NK-92 (cell line): ENCODE measurements around the gene NUAK1.

Source experiments
- DNase-seq: peaks from one replicate; lab custom pipeline; 2025; ENCODE audit not compliant: unreplicated experiment; lab: John Stamatoyannopoulos, UW

The NUAK1 gene

DNA sequence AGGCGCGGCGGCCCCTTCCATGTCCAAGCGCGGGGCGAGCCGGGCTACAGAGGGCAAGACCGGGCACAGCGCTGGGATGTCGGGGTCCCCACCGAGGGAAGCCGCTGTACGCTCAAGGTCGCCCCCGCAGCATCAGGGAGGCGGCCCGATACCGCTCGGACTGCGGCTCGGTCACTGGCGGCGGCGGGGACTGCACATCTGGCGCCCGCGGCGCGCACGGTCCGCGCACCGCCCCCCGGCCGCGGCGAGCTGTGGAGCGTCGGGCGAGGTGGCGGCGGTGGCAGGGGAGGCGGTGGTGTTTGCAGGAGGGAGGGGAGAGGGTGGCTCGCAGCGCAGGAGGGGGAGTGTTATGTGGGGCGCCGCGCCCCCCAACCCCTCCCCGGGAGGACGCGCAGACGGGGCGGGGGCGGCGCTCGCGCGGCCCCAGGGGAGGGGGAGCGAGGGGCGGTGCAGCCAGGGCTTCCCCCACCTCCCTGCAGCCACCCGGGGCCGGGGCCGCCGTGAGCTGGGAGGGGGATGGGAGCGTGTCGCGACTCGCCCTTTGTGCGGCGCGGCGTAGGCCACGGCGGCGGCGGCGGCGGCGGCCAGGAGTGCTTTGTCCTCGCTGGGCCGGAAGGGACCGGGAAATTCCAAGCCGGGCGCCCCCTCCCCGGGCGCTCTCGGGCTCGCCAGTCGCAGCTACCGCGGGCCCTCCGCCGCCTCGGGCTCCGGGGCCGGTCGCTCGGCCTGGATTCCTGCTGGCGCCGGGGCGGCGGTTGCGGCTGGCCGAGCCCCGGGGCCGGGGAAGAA lies at the start of gene NUAK1:
Gene NUAK1, minus strand, starts transcription at position 322 of the 789 bp plus-strand sequence. Its CDS starts 301 bp downstream, at position 21.
- DNase-seq, result no peak

DNA sequence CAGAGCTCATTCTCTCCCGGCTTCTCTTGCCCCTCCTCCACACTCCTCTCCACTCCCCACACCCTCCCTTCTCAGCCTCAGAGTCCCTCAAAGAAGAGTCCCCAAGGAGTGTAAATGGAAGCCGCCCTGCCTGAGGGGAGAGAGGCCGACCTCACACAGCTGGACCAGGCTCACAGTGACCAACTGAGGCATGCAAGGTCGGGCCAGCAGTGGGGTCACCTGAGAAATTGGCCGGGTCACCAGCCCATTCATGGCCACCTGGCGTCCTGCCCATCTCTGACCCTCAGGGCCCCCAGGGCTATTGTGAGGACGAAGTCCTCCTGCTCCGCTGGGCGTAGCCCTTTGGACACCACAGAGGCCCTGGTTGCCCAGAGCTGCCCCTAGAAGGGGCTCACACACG lies 49.5 kb upstream of the NUAK1 start:
- no peak for DNase-seq

DNA sequence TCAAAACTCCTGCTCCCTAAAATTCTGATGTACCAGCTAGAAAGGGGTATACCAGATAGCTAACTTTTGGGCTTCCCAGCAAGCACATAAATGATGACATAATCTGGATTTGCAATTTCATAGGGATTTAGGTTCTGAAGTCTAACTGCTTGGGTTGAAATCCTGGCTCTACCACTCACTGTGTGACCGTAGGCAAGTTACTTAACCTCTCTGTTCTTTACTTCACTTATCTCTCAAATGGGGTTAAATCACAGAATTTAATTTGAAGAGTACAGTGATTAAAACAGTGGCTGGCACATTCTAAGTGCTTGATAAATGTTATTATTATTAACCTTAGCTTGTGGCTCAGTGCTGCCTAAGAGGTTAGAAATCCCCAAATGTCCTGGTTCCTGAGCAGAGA lies 49.1 kb upstream of the NUAK1 start:
- DNase-seq, result no peak

DNA sequence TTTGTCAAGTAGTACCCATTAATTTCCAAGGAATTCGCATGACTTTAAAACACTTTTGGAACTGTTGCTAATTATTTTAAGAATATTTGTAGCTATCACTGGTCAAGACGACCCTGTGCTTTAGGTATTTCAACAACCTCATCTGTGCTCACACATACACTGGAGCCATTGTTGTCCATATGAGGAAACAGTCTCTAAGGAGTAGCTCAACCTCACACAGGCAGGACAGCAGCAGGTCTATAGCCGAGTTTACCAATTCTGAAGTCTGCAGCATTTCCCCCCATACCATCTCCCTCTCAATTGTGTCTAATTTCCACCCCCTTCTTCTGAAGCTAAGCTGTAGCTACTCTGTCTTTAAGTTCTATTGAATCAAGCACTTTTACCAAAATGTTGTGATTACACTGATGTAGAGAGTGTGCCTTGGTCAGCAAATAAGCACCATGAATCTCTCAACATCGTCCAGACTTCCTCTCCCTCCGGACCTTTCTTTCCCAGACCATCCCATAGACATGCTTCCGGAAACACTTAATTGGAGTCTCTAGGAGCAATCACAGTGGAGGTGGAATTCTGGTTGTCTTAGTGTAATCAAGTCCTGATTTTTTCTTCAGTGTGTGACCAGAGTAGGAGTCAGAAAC lies 48.5 kb upstream of the NUAK1 start:
- no peak for DNase-seq

DNA sequence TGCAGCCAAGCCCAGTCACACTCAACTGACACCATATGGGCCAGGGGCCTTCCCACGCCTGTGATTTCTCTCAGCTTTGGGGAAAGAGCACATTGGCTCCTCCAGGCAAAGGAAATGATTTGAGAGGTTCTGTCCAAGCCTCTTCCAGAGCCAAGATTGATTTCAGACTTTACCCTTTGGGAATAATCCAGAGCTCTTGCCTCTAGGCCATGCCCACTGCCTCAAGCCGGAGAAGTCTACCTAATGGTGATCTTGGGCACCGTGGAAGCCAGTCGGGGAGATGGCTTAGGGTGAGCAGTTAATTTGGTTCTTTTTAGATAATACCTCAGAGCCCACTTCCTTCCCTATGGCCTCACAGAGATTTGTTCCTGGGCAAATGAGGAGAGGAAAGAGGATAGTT lies 45.0 kb upstream of the NUAK1 start:
- no peak for DNase-seq

DNA sequence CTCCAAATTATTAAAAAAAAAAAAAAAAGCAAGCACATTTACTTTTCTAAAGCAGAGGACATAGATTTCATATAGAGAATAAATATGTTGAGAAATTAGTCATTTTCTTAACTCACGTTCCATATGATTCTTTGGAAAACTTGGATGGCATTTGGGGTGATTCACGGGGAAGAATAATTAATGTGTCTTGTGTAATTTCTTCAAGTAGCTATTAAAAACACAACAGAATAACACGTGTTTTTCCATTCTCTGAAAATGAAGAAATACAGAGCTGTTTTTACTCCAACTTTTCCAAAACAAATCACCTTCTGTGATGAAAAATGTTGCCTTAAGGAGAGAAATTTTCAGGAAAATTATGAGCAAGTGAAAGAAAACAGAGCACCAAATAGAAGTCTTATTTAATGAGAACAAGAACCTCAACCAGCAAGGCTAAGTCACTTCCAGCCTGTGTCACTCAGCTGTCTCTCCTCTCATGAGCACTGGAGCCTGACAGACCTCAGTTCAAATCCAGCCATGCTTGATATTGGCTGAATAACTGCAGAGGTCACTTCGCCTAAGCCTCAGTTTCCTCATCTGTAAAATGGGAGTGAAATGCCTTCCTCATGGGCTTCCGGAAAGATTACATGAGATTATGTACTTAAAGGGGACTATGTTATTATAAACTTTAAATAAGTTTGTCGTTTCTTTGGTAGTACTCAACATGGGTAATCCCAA lies 42.8 kb upstream of the NUAK1 start:
- no peak for DNase-seq

DNA sequence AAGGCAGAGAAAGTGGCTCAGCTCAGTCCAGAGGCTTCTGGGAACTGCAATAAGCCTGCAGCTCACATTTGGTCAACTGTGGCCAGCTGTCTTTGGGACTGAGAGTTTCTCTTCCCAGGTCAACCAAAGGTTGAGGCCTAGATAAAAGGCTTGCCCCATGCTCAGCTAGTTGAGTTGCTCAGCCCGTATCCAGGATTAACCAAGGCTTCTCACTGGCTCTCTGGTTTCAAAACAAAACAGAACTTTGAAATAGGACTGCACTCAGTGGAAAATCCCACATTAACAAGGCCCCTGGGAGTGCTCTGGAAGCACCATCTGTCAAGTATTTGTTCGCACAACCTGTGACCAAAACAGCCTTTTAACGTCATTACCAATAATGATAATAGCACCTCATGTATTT lies 40.3 kb upstream of the NUAK1 start:
- DNase-seq, result no peak

DNA sequence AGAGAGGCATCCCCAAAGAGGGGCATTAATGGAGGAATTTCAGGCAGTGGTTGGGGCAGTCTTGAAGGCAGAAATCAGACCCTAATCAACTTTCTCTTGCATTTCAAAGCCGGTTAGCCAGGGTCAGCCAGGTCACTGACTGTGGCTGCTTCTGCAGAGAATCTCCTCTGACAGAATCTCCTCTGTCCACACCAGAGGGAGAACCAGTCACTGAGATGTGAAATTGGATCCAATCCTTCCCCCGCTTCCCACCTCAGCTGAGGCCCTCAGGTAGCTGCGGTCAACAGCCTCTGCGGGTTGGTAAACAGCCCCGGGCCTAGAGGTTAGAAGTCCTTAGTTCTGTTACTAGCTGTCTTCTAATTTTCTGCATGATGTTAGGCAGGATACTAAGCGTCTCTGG lies 39.8 kb upstream of the NUAK1 start:
- DNase-seq, result no peak

DNA sequence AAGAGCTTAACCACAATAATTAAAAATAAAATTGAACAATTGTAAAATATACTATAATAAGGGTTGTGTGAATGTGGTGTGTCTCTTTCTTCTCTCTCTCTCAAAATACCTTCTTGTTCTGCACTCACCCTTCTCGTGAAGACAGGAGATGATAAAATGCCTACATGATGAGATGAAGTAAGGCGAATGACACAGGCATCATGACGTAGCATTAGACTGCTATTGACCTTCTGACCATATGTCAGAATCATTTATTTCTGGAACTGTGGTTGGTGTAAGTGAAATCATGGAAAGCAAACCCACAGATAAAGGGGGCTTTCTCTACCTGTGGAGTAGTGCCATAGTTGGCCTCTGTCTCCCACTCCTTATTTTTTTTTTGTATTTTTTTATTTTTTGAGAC lies 37.8 kb upstream of the NUAK1 start:
- DNase-seq, result no peak

DNA sequence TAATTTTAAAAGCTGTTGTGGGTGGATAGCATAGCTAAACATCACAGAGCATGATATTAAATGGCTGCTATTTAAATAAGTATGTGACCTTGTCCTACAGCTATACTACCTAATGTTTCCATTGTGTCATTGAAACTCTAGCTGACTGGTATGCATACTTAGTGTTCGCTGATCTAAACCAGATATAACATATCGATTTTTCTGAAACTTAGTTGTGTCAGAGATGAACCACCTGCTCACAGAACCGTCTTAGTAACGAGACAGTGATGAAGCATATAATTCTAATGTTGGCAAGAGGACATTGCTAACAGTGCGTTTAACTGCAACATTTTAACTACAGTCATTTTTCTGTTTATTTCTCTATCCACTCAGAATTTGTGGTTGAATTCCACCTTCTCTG lies 36.1 kb upstream of the NUAK1 start:
- DNase-seq, result no peak

DNA sequence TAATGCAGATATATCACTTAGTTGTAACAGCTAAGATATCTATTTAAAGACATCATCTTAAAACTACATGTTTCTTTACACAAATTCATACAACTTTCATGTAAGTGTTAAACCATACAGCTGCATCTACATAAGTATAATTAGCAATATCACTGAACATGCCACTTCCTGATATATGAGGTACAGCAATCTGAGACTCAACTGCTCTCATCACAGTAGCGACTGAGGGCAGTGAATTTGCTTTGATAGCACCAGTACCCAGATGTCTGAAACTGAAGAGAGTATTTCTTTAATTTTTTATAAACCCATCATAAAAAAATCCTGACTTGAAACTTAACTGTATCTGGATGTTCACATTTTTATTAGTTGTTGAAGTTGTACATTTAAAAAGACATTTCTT lies 34.7 kb upstream of the NUAK1 start:
- no peak for DNase-seq

DNA sequence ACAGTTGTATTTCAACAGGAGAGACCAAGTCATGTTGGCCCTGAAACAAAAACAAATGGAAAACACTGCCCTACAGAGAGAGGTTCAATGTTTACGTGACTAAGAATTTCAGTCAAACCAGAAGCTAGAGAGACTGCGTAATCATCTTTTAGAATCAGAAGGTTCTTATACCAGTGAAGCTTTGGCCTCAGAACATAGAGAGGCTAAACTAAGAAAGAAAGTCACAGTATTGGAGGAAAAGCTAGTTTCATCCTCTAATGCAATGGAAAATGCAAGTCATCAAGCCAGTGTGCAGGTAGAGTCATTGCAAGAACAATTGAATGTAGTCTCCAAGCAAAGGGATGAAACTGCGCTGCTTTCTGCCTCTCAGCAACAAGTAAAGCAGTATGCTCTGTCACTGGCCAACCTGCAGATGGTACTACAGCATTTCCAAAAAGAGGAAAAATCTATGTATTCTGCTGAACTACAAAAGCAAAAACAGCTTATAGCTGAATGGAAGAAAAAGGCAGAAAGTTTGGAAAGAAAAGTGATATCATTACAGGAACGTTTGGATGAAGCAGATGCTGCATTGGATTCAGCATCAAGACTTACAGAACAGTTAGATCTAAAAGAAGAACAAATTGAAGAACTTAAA lies 32.5 kb upstream of the NUAK1 start:
- DNase-seq, result no peak

DNA sequence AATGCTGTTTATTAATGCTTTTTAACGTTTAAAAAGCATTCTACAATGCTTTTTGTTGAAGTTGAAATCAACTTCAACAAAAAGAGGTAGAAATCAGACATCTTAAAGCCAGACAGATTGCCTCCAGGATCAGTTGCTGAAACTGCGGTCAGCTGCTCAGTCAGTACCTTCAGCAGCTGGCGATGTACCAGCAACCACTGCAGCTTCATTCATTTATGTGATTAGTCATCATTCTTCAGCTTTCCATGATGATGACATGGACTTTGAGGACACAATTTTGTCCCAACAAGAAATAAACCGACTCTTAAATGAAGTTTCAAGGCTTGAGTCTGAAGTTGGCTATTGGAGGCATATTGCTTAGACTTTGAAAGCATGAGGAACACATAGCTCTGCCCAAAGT lies 31.5 kb upstream of the NUAK1 start:
- DNase-seq, result no peak

DNA sequence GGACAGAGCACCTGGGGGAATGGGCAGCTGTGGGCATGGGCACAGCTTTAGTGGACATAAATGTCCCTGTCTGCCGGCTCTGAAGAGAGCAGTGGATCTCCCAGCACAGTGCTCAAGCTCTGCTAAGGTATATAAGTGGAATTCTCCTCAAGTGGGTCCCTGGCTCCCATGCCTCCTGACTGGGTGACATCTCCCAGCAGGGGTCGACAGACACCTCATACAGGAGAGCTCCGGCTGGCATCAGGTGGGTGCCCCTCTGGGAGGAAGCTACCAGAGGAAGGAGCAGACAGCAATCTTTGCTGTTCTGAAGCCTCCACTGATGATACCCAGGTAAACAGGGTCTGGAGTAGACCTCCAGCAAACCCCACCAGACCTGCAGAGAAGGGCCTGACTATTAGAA lies 25.0 kb upstream of the NUAK1 start:
- DNase-seq, result no peak

DNA sequence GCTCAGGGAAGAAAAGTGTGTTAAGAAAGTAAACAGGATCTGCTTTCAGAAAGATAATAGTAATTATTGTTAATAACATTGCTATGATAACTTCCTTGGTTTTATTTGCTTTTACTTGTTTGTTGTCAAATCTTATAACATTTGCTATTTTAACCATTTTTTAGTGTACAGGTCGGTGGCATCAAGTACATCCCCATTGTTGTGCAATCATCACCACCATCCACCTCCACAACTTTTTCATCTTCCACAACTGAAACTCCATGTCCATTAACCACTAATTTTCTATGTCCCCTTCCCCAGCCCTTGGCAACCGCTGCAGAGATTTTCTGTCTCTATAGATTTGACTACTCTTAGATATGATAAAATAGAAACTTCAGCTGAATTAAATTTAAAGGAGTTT lies 22.7 kb upstream of the NUAK1 start:
- DNase-seq, result no peak

DNA sequence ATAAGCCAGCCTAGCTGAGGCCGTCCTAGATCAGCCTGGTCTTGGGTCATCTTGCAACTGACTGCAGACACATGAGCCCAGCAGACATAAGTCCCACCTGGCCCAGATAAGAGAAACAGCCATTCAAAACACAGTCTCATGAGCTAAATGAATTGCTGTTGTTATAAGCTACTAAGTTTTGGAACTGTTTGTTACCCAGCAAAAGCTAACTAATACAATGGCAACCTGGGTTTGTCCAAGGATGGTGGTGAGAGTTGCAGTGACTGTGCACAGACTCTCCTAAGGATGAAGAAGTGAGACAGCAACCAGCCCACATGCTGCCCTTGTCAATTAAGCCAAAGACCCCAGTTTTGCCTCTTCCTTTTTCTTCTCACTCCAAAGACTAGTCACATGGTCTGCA lies 22.2 kb upstream of the NUAK1 start:
- no peak for DNase-seq

DNA sequence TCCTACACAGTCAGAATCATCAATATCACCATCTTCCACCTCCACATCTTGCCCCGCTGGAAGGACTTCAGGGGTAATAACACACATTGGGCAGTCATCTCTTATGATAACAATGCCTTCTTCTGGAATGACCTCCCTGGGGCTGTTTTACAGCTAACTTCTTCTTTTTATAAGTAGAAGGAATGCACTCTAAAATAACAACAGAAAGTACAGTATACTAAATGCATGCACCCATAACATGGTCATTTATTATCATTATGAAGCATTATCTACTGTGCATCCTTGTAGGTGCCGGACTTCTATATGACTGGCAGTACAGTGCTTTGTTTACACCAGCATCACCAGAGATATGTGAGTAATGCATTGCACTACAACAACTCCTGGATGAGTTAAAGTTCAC lies 19.0 kb upstream of the NUAK1 start:
- no peak for DNase-seq

DNA sequence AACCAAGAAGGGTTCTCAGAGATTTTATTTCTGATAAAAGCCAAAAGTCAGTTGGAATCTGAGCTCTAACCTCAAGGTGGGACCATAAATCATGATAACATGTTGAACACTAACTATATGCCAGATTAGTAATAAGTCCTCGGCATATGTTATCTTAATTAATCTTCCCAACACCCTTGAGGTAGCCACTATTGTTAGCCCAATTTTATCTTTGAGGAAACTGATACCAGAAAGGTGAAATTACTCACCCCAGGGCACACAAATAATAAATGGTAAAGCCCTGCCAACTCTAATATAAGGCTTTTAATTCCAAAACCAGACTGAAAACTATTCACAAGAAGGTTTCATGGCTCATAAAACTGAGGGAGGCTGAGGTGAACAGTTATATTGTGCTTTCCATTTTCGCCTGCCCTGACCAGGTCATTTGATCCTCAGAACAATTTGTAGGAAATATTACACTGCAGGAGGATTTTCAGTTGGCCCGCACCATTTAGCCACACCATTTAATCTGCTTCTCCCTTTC lies 16.1 kb upstream of the NUAK1 start:
- no peak for DNase-seq

DNA sequence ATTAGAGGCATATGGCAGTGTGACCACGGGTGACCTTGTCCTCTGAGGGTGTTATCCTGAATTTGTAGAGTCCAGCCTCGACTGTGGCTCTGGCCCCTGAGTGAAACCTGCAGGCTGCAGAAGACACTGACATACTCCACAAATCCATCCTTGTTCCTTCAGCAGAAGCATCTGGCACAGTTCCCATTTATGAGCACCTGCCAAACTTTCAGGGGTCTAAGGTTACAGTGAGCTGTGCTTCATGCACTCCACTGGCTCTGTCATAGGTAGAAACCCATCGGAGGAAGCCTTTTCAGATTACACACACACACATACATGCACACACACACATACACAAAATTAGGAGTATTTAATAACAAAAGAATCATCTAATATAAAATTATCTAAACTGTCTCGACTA lies 13.6 kb upstream of the NUAK1 start:
- no peak for DNase-seq

DNA sequence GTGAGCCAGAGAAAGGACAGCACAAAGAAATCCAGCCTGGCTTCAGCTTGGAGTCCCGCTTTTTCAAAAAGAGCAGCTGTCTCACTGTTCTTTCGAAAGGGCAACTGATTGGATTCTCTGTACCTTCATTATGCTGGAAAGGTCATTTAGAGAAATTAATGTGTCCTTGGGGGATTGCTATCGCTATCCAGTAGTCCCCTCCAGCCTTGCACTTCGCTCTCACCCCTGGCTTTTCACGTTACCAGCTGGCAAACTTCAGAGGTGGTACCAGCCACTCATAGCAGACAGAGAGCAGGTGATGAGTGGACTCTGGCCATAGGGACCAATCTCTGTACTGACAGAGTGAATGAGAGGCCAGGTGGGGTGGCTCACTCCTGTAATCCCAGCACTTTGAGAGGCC lies 11.8 kb upstream of the NUAK1 start:
- DNase-seq, result no peak

DNA sequence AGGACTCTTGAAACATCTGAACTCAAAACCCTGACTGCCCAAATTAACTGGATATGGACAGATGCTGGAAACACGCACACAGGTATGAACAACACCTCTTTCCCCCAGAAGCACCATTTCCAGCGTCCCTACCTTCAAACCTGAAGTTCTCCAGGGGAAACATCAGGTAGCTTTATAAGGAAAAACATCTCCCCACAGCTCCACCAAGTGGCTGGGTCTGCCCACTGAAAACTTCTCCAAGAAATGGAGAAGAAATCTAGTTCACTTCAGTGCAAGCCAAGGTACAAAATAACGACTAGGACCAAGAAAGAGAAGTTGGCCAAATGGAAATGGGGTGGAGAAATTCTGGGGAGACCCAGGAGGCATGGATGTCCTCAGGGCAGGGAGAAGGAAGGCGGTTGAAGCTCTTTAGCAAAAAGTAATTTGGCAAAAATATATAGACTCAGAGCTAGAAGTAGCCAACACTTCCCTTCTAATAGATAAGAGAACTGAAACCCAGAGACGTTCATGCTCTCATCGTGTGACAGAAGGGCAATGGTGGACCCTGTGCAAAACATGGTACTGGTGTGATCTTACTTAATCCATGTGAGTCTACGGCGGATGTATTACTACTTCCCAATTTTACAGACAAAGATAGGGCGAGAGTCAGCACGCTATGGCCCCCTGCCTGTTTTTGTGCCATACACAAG lies 10.5 kb upstream of the NUAK1 start:
- no peak for DNase-seq
